Loucy (cell line): ENCODE data around the gene AMOTL1.

Experiments used
- H2AFZ ChIP-seq: fragments of 200-600 bp; sonication (generic); 2 replicates; pipeline ENCODE4 v1.6.0; 2016; ENCODE audit warnings: antibody characterized with exemption, mild to moderate bottlenecking, low read length, moderate library complexity
- H3F3A ChIP-seq: fragments of 200-600 bp; 2 replicates; pipeline ENCODE4 v1.6.0; 2016; ENCODE audit warnings: antibody characterized with exemption, low read depth, mild to moderate bottlenecking
- H3K27me3 ChIP-seq: fragments of 200-600 bp; sonication (generic); 2 replicates; pipeline ENCODE4 v1.6.1; 2014; ENCODE audit warnings: low read length, mild to moderate bottlenecking; ENCODE audit not compliant: insufficient read depth, poor library complexity, severe bottlenecking
- H3K36me3 ChIP-seq: fragments of 200-600 bp; sonication (generic); 2 replicates; pipeline ENCODE4 v1.6.1; 2016; ENCODE audit warnings: low read length; ENCODE audit not compliant: insufficient read depth
- H3K4me1 ChIP-seq: fragments of 200-600 bp; sonication (generic); 2 replicates; pipeline ENCODE4 v1.5.1; 2014; ENCODE audit warnings: low read length, mild to moderate bottlenecking; ENCODE audit not compliant: insufficient read depth, poor library complexity, severe bottlenecking
- H3K4me2 ChIP-seq: fragments of 200-600 bp; sonication (generic); 2 replicates; pipeline ENCODE4 v1.6.0; 2014; ENCODE audit warnings: antibody characterized with exemption, low read length, low read depth, mild to moderate bottlenecking; ENCODE audit not compliant: poor library complexity, severe bottlenecking
- H3K4me3 ChIP-seq: fragments of 200-600 bp; sonication (generic); 2 replicates; pipeline ENCODE4 v1.5.1; 2014; ENCODE audit warnings: low read length, mild to moderate bottlenecking, mixed read lengths; ENCODE audit not compliant: poor library complexity, severe bottlenecking
- H3K79me2 ChIP-seq: fragments of 200-600 bp; sonication (generic); 2 replicates; pipeline ENCODE4 v1.6.1; 2014; ENCODE audit warnings: low read length; ENCODE audit not compliant: insufficient read depth
- H3K9ac ChIP-seq: fragments of 200-600 bp; sonication (generic); 2 replicates; pipeline ENCODE4 v1.6.0; 2014; ENCODE audit warnings: mild to moderate bottlenecking, low read depth, low read length, moderate library complexity; ENCODE audit not compliant: poor library complexity, severe bottlenecking
- H3K9me2 ChIP-seq: fragments of 200-600 bp; sonication (generic); replicated peaks from 2 replicates; pipeline ENCODE4 v1.6.1; 2016; ENCODE audit warnings: low read depth, low read length, mixed read lengths
- H3K9me3 ChIP-seq: fragments of 200-600 bp; sonication (generic); 2 replicates; pipeline ENCODE4 v1.6.1; 2014; ENCODE audit warnings: mild to moderate bottlenecking, antibody characterized with exemption, low read length, low read depth; ENCODE audit not compliant: insufficient read depth
- H4K20me1 ChIP-seq: fragments of 200-600 bp; sonication (generic); 2 replicates; pipeline ENCODE4 v1.6.0; 2014; ENCODE audit warnings: antibody characterized with exemption, low read length, mild to moderate bottlenecking; ENCODE audit not compliant: insufficient read depth, poor library complexity, severe bottlenecking
- CTCF ChIP-seq: fragments of 200-600 bp; sonication (generic); conservative IDR thresholded peaks from 2 replicates; pipeline ENCODE4 v1.5.1; 2014; ENCODE audit warnings: mild to moderate bottlenecking, antibody characterized with exemption, low read length
- EZH2phosphoT487 ChIP-seq: fragments of 200-600 bp; IDR thresholded peaks from 2 replicates; pipeline ENCODE4 v1.6.1; 2018; ENCODE audit warnings: antibody characterized with exemption, mild to moderate bottlenecking, moderate library complexity, borderline replicate concordance

Gene AMOTL1

GRCh38 chr11:94885133-94885532 is 117.0 kb downstream of the AMOTL1 start:
- Histone ChIP-seq H3F3A (no peaks in the 10 kb centered on the region), H3K9me2 (no peaks in the 10 kb centered on the region), H4K20me1 (no peaks in the 10 kb centered on the region), H3K79me2 (no peaks in the 10 kb centered on the region), H3K36me3 (no peaks in the 10 kb centered on the region), H2AFZ (no peak overlapping the region), H3K9ac (no peak overlapping the region), H3K9me3 (peaks cover 19% of the 10 kb centered on the region; the same call in 1 of the 2 replicates), H3K4me3 (peak overlapping the region; percentile 20), H3K27me3 (no peaks in the 10 kb centered on the region), H3K4me2 (peak overlapping the region; percentile 54), H3K4me1 (peaks cover 31% of the 10 kb centered on the region)
- no peak for TF ChIP-seq EZH2phosphoT487
- no peak for TF ChIP-seq CTCF

DNA sequence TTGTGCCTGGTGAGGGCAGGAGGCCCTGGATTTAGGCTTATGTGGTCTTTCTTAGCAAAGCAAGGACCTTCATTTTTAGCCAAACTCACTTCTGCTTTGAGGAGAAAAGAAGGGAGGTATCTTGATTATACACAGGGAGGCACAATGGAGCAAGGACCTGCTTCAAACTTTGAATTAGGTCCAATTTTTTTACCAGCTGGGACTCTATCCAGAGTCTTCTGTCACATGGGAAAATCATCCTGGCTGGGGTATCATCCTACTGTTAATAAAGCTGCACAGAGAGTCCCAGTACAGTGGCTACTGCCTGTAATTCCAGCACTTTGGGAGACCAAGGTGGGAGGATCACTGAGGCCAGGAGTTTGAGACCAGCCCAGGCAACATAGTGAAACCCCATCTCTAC is 117.4 kb downstream of the AMOTL1 start:
- peaks cover 31% of the 10 kb centered on the region for H3K4me1 ChIP-seq
- no peak overlapping the region for H3K9ac ChIP-seq
- peaks cover 19% of the 10 kb centered on the region; the same call in 1 of the 2 replicates for H3K9me3 ChIP-seq
- no peak overlapping the region for H2AFZ ChIP-seq
- no peaks in the 10 kb centered on the region for H3K79me2 ChIP-seq
- peak overlapping the region; percentile 54 for H3K4me2 ChIP-seq
- peak overlapping the region; percentile 20 for H3K4me3 ChIP-seq
- TF ChIP-seq EZH2phosphoT487 (no peak), CTCF (no peak)
- H3K9me2 ChIP-seq = no peaks in the 10 kb centered on the region
- no peaks in the 10 kb centered on the region for H3K36me3 ChIP-seq
- H3F3A ChIP-seq = no peaks in the 10 kb centered on the region
- no peaks in the 10 kb centered on the region for H4K20me1 ChIP-seq
- no peaks in the 10 kb centered on the region for H3K27me3 ChIP-seq

DNA sequence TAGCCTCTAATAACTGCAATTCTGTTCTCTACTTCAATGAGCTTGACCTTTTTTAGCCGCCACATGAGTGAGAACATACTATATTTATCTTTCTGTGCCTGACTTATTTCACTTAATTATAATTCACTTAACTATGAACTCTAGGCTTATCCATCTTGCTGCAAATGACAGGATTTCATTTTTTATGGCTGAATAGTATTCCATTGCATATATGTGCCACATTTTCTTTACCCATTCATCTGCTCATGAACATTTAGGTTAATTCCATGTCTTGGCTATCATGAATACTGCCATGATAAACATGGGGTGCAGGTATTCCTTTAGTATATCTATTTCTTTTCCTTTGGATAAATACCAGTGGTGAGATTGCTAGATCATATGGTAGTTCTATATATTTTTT is 120.0 kb downstream of the AMOTL1 start:
- Histone ChIP-seq H3K4me1 (peaks cover 31% of the 10 kb centered on the region), H3K4me3 (no peak overlapping the region), H3K9me3 (peaks cover 19% of the 10 kb centered on the region; the same call in 1 of the 2 replicates), H3K9me2 (no peaks in the 10 kb centered on the region), H3K9ac (no peak overlapping the region), H3F3A (no peaks in the 10 kb centered on the region), H3K27me3 (no peaks in the 10 kb centered on the region), H3K79me2 (no peaks in the 10 kb centered on the region), H2AFZ (no peak overlapping the region), H4K20me1 (no peaks in the 10 kb centered on the region), H3K36me3 (no peaks in the 10 kb centered on the region), H3K4me2 (no peak overlapping the region)
- TF ChIP-seq CTCF (no peak), EZH2phosphoT487 (no peak)
